H1 (cell line): Measurements from ENCODE around the gene ZFP64. TPM values are rescaled to one million over a fixed set of nuclear protein-coding genes. Genes with fewer than 3 reads are reported as not detected.

ENCODE experiments used
- CTCF ChIA-PET: fragments of 300-600 bp; sonication (Branson Sonifier 250); formaldehyde crosslinking; loops from one replicate; lab custom pipeline; 2021; ENCODE audit not compliant: partially characterized antibody; lab: Charles Lee
- POLR2A ChIA-PET: fragments of 300-600 bp; sonication (Branson Sonifier 250); formaldehyde crosslinking; loops from one replicate; lab custom pipeline; 2021; ENCODE audit warnings: inconsistent platforms; ENCODE audit not compliant: partially characterized antibody; lab: Charles Lee
- DNase-seq, 2 experiments: peaks; one replicate each; pipeline versions ENCODE4 v3.0.0 to v3.0.0-alpha.2; 2010 to 2022; ENCODE audit warnings: low spot score in 2 of 2, low read depth in 1 of 2, mixed read lengths in 1 of 2
- FAIRE-seq: peaks from 2 replicates; lab custom pipeline; 2011; peaks lifted over from hg19 to GRCh38; lab: Jason Lieb, UNC
- H2AFZ ChIP-seq: 2 replicates; pipeline ENCODE4 v1.8.1; 2012; ENCODE audit warnings: low read length, inconsistent platforms
- H2AK5ac ChIP-seq: 2 replicates; pipeline ENCODE4 v1.6.1; 2013; ENCODE audit warnings: low read depth, low read length
- H2BK120ac ChIP-seq: replicated peaks from 2 replicates; pipeline ENCODE3; 2013; ENCODE audit warnings: low read depth, low read length, inconsistent platforms
- H2BK12ac ChIP-seq: 2 replicates; pipeline ENCODE4 v1.6.1; 2013; ENCODE audit warnings: low read depth, low read length
- H2BK15ac ChIP-seq: 2 replicates; pipeline ENCODE4 v1.6.1; 2013; ENCODE audit warnings: low read length
- H2BK20ac ChIP-seq: 2 replicates; pipeline ENCODE4 v1.6.1; 2013; ENCODE audit warnings: low read length
- H2BK5ac ChIP-seq: 2 replicates; pipeline ENCODE4 v1.6.1; 2013; ENCODE audit warnings: low read depth, low read length
- H3K14ac ChIP-seq: 2 replicates; pipeline ENCODE4 v1.6.1; 2013; ENCODE audit warnings: inconsistent platforms; ENCODE audit not compliant: insufficient read length
- H3K18ac ChIP-seq: 2 replicates; pipeline ENCODE4 v1.6.1; 2013; ENCODE audit warnings: low read length; ENCODE audit errors: extremely low read depth
- H3K23ac ChIP-seq: 2 replicates; pipeline ENCODE4 v1.6.1; 2013; ENCODE audit warnings: inconsistent platforms; ENCODE audit not compliant: insufficient read length
- H3K23me2 ChIP-seq: 2 replicates; pipeline ENCODE4 v1.6.1; 2013; ENCODE audit warnings: low read depth, low read length
- H3K27ac ChIP-seq: 2 replicates; pipeline ENCODE4 v1.6.1; 2011; ENCODE audit warnings: low read depth, low read length, inconsistent platforms
- H3K27me3 ChIP-seq, 4 experiments: replicated peaks in 1 of 4; 1 replicate in 1 of 4; 2 replicates in 3 of 4; pipeline versions ENCODE4 v1.6.1 to v1.8.1; 2011 to 2013; ENCODE audit warnings: low read length in 3 of 4, mild to moderate bottlenecking in 3 of 4, inconsistent platforms in 2 of 4, mixed read lengths in 2 of 4, moderate library complexity in 1 of 4; ENCODE audit not compliant: control insufficient read depth in 3 of 4, insufficient read depth in 3 of 4; ENCODE audit errors: extremely low read depth in 1 of 4
- H3K36me3 ChIP-seq, 4 experiments: 2 replicates each; pipeline versions ENCODE4 v1.6.1 to v1.8.1; 2011 to 2013; ENCODE audit warnings: mild to moderate bottlenecking in 4 of 4, low read length in 3 of 4, moderate library complexity in 2 of 4, control low read depth in 1 of 4, inconsistent platforms in 1 of 4; ENCODE audit not compliant: insufficient read depth in 4 of 4, control insufficient read depth in 2 of 4
- H3K4ac ChIP-seq: replicated peaks from 2 replicates; pipeline ENCODE3; 2013; ENCODE audit warnings: low read length, low read depth, mixed read lengths, inconsistent platforms; ENCODE audit not compliant: insufficient read length
- H3K4me1 ChIP-seq, 4 experiments: replicated peaks in 1 of 4; 1 replicate in 1 of 4; 2 replicates in 3 of 4; pipeline versions ENCODE4 v1.6.1 to v1.8.1; 2011 to 2013; ENCODE audit warnings: low read length in 3 of 4, inconsistent platforms in 2 of 4, mixed read lengths in 1 of 4; ENCODE audit not compliant: insufficient read depth in 4 of 4, control insufficient read depth in 3 of 4
- H3K4me2 ChIP-seq, 2 experiments: 2 replicates each; pipeline versions ENCODE4 v1.6.1 to v1.8.1; 2011 to 2013; ENCODE audit warnings: low read depth in 2 of 2, low read length in 2 of 2, control low read depth in 1 of 2, inconsistent platforms in 1 of 2, mild to moderate bottlenecking in 1 of 2; ENCODE audit not compliant: insufficient read depth in 1 of 2
- H3K4me3 ChIP-seq, 4 experiments: fragments of 200-600, 300-600 bp in 1 of 4; sonication (generic), shearing (Covaris generic), sonication (Bioruptor Twin) in 1 of 4; 2 replicates each; pipeline versions ENCODE4 v1.5.1 to v1.8.1; 2011 to 2016; ENCODE audit warnings: low read length in 4 of 4, low read depth in 3 of 4, control low read depth in 2 of 4, inconsistent platforms in 2 of 4, mild to moderate bottlenecking in 2 of 4, mixed read lengths in 1 of 4, moderate library complexity in 1 of 4; ENCODE audit not compliant: insufficient read depth in 2 of 4; ENCODE audit errors: extremely low read depth in 1 of 4
- H3K56ac ChIP-seq: replicated peaks from 2 replicates; pipeline ENCODE3; 2013; ENCODE audit warnings: low read depth, mild to moderate bottlenecking, mixed read lengths, low read length, inconsistent platforms; ENCODE audit not compliant: insufficient read length
- H3K79me1 ChIP-seq: 2 replicates; pipeline ENCODE4 v1.6.1; 2013; ENCODE audit warnings: low read depth, low read length, control low read depth
- H3K79me2 ChIP-seq, 2 experiments: 2 replicates each; pipeline versions ENCODE4 v1.6.1 to v1.8.1; 2012 to 2013; ENCODE audit warnings: low read length in 2 of 2, mild to moderate bottlenecking in 2 of 2, inconsistent platforms in 1 of 2; ENCODE audit not compliant: insufficient read depth in 2 of 2, control insufficient read depth in 1 of 2
- H3K9ac ChIP-seq, 4 experiments: replicated peaks in 1 of 4; 1 replicate in 1 of 4; 2 replicates in 3 of 4; pipeline versions ENCODE4 v1.6.1 to v1.8.1; 2011 to 2013; ENCODE audit warnings: low read depth in 3 of 4, low read length in 3 of 4, control low read depth in 2 of 4, mild to moderate bottlenecking in 2 of 4, moderate library complexity in 2 of 4, inconsistent platforms in 1 of 4; ENCODE audit errors: extremely low read depth in 1 of 4
- H3K9me3 ChIP-seq, 2 experiments: 2 replicates each; pipeline versions ENCODE4 v1.6.1 to v1.8.1; 2012 to 2013; ENCODE audit warnings: mild to moderate bottlenecking in 2 of 2, moderate library complexity in 2 of 2, control low read depth in 1 of 2, inconsistent platforms in 1 of 2, low read depth in 1 of 2, low read length in 1 of 2, mixed read lengths in 1 of 2; ENCODE audit not compliant: insufficient read depth in 2 of 2
- H4K20me1 ChIP-seq, 2 experiments: replicated peaks in 1 of 2; 2 replicates each; pipeline versions ENCODE3 to v1.8.1; 2011 to 2013; ENCODE audit warnings: inconsistent platforms in 2 of 2, low read length in 2 of 2, mild to moderate bottlenecking in 1 of 2; ENCODE audit not compliant: insufficient read depth in 2 of 2, control insufficient read depth in 1 of 2
- H4K5ac ChIP-seq: 2 replicates; pipeline ENCODE4 v1.6.1; 2013; ENCODE audit warnings: low read length, low read depth, mixed read lengths, inconsistent platforms; ENCODE audit not compliant: insufficient read length
- H4K8ac ChIP-seq: 2 replicates; pipeline ENCODE4 v1.8.0; 2013; ENCODE audit warnings: mild to moderate bottlenecking, moderate library complexity, low read length, inconsistent platforms; ENCODE audit not compliant: insufficient read depth; ENCODE audit errors: extremely low read depth
- H4K91ac ChIP-seq: replicated peaks from 2 replicates; pipeline ENCODE3; 2013; ENCODE audit warnings: low read length, mixed read lengths, inconsistent platforms; ENCODE audit not compliant: insufficient read length
- EGR1 ChIP-seq: IDR thresholded peaks from 2 replicates; pipeline ENCODE4 v1.6.1; 2011; ENCODE audit warnings: low read depth, low read length, borderline replicate concordance
- KDM1A ChIP-seq: fragments of 200-600, 300-600 bp; sonication (generic); IDR thresholded peaks from 2 replicates; pipeline ENCODE4 v1.7.1; 2016; ENCODE audit warnings: mild to moderate bottlenecking, low read length, borderline replicate concordance
- KDM5A ChIP-seq: fragments of 200-600 bp; IDR thresholded peaks from 2 replicates; pipeline ENCODE4 v1.7.1; 2012; ENCODE audit warnings: mild to moderate bottlenecking, low read length, inconsistent platforms, mixed read lengths
- PHF8 ChIP-seq: fragments of 200-600 bp; sonication (generic); conservative IDR thresholded peaks from 2 replicates; pipeline ENCODE4 v1.7.1; 2012; ENCODE audit warnings: low read depth, mild to moderate bottlenecking, inconsistent platforms, low read length, moderate library complexity
- POLR2AphosphoS5 ChIP-seq: IDR thresholded peaks from 2 replicates; pipeline ENCODE4 v1.6.1; 2011; ENCODE audit warnings: low read depth, low read length
- RAD21 ChIP-seq, 2 experiments: IDR thresholded peaks in 1 of 2; conservative IDR thresholded peaks in 1 of 2; 2 replicates each; pipeline ENCODE4 v1.6.1; 2011; ENCODE audit warnings: low read depth in 2 of 2, low read length in 2 of 2, improper control_type of control experiment in 1 of 2, inconsistent platforms in 1 of 2, mild to moderate bottlenecking in 1 of 2, moderate library complexity in 1 of 2
- RXRA ChIP-seq: IDR thresholded peaks from 2 replicates; pipeline ENCODE4 v1.6.1; 2011; ENCODE audit warnings: low read depth, mild to moderate bottlenecking, low read length, moderate library complexity; ENCODE audit not compliant: insufficient read depth
- SP2 ChIP-seq: IDR thresholded peaks from 2 replicates; pipeline ENCODE4 v1.6.1; 2012; ENCODE audit warnings: mild to moderate bottlenecking, low read length, inconsistent platforms
- SP4 ChIP-seq: IDR thresholded peaks from 2 replicates; pipeline ENCODE4 v1.6.1; 2012; ENCODE audit warnings: low read length, inconsistent platforms
- TAF1 ChIP-seq: IDR thresholded peaks from 2 replicates; pipeline ENCODE4 v1.6.1; 2011; ENCODE audit warnings: mild to moderate bottlenecking, low read depth, low read length
- TBP ChIP-seq: IDR thresholded peaks from 2 replicates; pipeline ENCODE4 v1.6.1; 2011; ENCODE audit warnings: low read depth, low read length, improper control_type of control experiment
- TEAD4 ChIP-seq: IDR thresholded peaks from 2 replicates; pipeline ENCODE4 v1.6.1; 2012; ENCODE audit warnings: low read depth, low read length, inconsistent platforms, mixed read lengths
- YY1 ChIP-seq: IDR thresholded peaks from 2 replicates; pipeline ENCODE4 v1.6.1; 2011; ENCODE audit warnings: low read depth, mild to moderate bottlenecking, low read length
- WGBS, 2 experiments: shearing (Covaris generic) in 1 of 2; methylation state at CpG; one replicate each; pipeline versions ENCODE4 v1.1.6 to v1.1.7; 2013 to 2015; ENCODE audit warnings: low lambda C conversion rate in 2 of 2, mixed read lengths in 2 of 2, inconsistent platforms in 1 of 2, low coverage in 1 of 2, missing lambda C conversion rate in 1 of 2; ENCODE audit not compliant: insufficient replicate concordance in 2 of 2, insufficient coverage in 1 of 2, insufficient read length in 1 of 2; ENCODE audit errors: extremely low coverage in 1 of 2, missing lambda C conversion rate in 1 of 2; 5-methylcytosine and 5-hydroxymethylcytosine counted together
- polyA plus RNA-seq, 7 experiments: library from polyadenylated mRNA; depleted of rRNA in 3 of 7; stranded (reverse) in 5 of 7; unstranded in 2 of 7; fragments of >200 nt in 5 of 7; fragments of 200-250 nt in 2 of 7; gene quantifications; 1 replicate in 5 of 7; 2 replicates in 1 of 7; 4 replicates in 1 of 7; pipeline versions ENCODE4 v1.2.1 to v1.2.3, GENCODE V29; 2011 to 2013; ENCODE audit warnings: missing spikeins in 2 of 7, mixed read lengths in 2 of 7
- total RNA-seq: library from RNA; stranded (reverse); fragmentation: NEBNext Ultra II Directional; extraction: Animal tissue kit (Norgen Biotek cat#: 25700); gene quantifications from 2 replicates; pipeline ENCODE4 v1.2.1, GENCODE V29; 2021
- TF ChIP-seq, protein P1 (sequence below): IDR thresholded peaks from 2 replicates; pipeline ENCODE4 v1.6.1; 2012; ENCODE audit warnings: low read length, inconsistent platforms

Gene ZFP64
- total and polyA plus RNA-seq, 2 of the 8 experiments (the other 6 are each of a cell fraction or from before 2014, with no cell fraction given): 25.3 to 43.7 TPM

DNA sequence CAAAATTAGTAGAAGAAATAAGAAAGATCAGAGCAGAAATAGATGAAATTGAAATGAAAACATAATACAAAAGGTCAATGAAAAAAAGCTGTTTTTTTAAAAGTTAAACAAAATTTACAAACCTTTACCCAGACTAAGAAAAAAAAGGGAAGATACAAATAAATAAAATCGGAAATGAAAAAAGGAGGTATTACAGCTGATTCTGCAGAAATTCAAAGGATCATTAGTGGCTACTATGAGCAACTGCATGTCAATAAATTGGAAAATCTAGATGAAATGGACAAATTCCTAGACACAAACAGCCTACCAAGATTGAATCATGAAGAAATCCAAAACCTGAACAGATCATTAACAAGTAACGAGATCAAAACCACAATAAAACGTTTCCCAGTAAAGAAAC is 59.2 kb downstream of the ZFP64 start:
- Histone ChIP-seq H2BK5ac (no peak overlapping the region), H2AK5ac (no peak overlapping the region), H3K79me1 (no peaks in the 10 kb centered on the region), H3K79me2 (no peaks in the 10 kb centered on the region), H2BK20ac (no peak overlapping the region), H3K27me3 (no peaks in the 10 kb centered on the region), H3K4me1 (no peaks in the 10 kb centered on the region), H4K20me1 (no peaks in the 10 kb centered on the region), H4K5ac (no peak overlapping the region), H3K4ac (no peak overlapping the region), H3K56ac (no peak overlapping the region), H3K23me2 (no peaks in the 10 kb centered on the region), H3K23ac (no peak overlapping the region), H2BK15ac (no peak overlapping the region), H2BK120ac (no peak overlapping the region), H4K91ac (no peak overlapping the region), H3K27ac (no peak overlapping the region), H3K14ac (no peak overlapping the region), H3K9ac (no peak overlapping the region), H4K8ac (no peak overlapping the region), H3K18ac (no peak overlapping the region), H2BK12ac (no peak overlapping the region), H3K4me2 (no peak overlapping the region), H3K36me3 (no peaks in the 10 kb centered on the region), H2AFZ (no peak overlapping the region), H3K4me3 (no peak overlapping the region), H3K9me3 (no peaks in the 10 kb centered on the region)
- FAIRE-seq (no peak), DNase-seq (no peak)
- WGBS, 2 experiments: 75% methylated on average over 3 of the region's 3 CpGs; no CpG with 5 or more reads in 1 of the 2 experiments
- ChIA-PET POLR2A (no interaction called here), CTCF (interaction anchor here (1.3 to 1.9 kb wide), 2 partner anchors 18 to 54 kb away, joined by 4 to 9 read pairs; no protein-coding TSS in a partner anchor)
- TF ChIP-seq TAF1 (no peak), PHF8 (no peak), POLR2AphosphoS5 (no peak), YY1 (no peak), TEAD4 (no peak), KDM5A (no peak), KDM1A (no peak), RAD21 (IDR thresholded peaks at IDR 0.05 in 1 of 2, conservative IDR thresholded peaks at IDR 0.05 in 1 of 2; ENCODE audit: low read depth in 2 of 2, low read length in 2 of 2) (no peak), EGR1 (no peak), TBP (no peak), SP4 (no peak), SP2 (no peak), RXRA (no peak)
- TF ChIP-seq, protein P1, sequence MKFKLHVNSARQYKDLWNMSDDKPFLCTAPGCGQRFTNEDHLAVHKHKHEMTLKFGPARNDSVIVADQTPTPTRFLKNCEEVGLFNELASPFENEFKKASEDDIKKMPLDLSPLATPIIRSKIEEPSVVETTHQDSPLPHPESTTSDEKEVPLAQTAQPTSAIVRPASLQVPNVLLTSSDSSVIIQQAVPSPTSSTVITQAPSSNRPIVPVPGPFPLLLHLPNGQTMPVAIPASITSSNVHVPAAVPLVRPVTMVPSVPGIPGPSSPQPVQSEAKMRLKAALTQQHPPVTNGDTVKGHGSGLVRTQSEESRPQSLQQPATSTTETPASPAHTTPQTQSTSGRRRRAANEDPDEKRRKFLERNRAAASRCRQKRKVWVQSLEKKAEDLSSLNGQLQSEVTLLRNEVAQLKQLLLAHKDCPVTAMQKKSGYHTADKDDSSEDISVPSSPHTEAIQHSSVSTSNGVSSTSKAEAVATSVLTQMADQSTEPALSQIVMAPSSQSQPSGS: no peak
